Ovary (tissue), 9 donors: ENCODE measurements around the gene PTPN13. TPM values are rescaled to one million over a fixed set of nuclear protein-coding genes. Genes with fewer than 3 reads are reported as not detected.

ENCODE experiments used
- DNase-seq, 5 donors: peaks; one replicate each; pipeline ENCODE4 v3.0.0-alpha.2; 2019 to 2020
- H3K27ac ChIP-seq, 2 donors: fragments of 200-600 bp; one replicate each; pipeline versions ENCODE4 v1.5.1 to v1.8.0; 2019 to 2022
- H3K27me3 ChIP-seq: fragments of 200-600 bp; one replicate; pipeline ENCODE4 v1.8.0; 2022
- H3K36me3 ChIP-seq: fragments of 200-600 bp; sonication (generic); one replicate; pipeline ENCODE4 v1.5.1; 2019
- H3K4me1 ChIP-seq: one replicate; pipeline ENCODE4 v1.8.1; 2013; ENCODE audit warnings: mild to moderate bottlenecking, moderate library complexity; ENCODE audit not compliant: insufficient read depth
- H3K4me3 ChIP-seq: fragments of 200-600 bp; sonication (generic); one replicate; pipeline ENCODE4 v1.5.1; 2017
- H3K9me3 ChIP-seq, 2 donors: fragments of 200-600 bp in 1 of 2; sonication (generic) in 1 of 2; one replicate each; pipeline versions ENCODE4 v1.5.1 to v1.8.1; 2013 to 2019; ENCODE audit warnings: mild to moderate bottlenecking in 1 of 2, moderate library complexity in 1 of 2
- CTCF ChIP-seq, 3 donors: fragments of 450-650 bp in 2 of 3; fragments of 200-600 bp in 1 of 3; IDR thresholded peaks; one replicate each; pipeline versions ENCODE4 v1.5.1 to v1.8.0; 2016 to 2022; ENCODE audit warnings: antibody characterized with exemption in 3 of 3, mild to moderate bottlenecking in 1 of 3
- EP300 ChIP-seq: sonication (generic); formaldehyde crosslinking; IDR thresholded peaks from one replicate; pipeline ENCODE4 v1.6.1; 2017; ENCODE audit warnings: antibody characterized with exemption
- POLR2A ChIP-seq: fragments of 450-650 bp; IDR thresholded peaks from one replicate; pipeline ENCODE4 v1.6.1; 2017; ENCODE audit warnings: antibody characterized with exemption, mild to moderate bottlenecking, moderate library complexity
- WGBS, 3 donors: extraction: QIAGEN DNeasy Blood & Tissue Kit in 1 of 3; methylation state at CpG; one replicate each; pipeline versions ENCODE4 v1.1.5 to v1.1.7; 2013 to 2017; 5-methylcytosine and 5-hydroxymethylcytosine counted together
- intact Hi-C, 4 donors: fragments of 100-400 bp; cut with DNase I; formaldehyde crosslinking; loops; one replicate each; pipeline versions ENCODE4 v1.11.0 to v1.15.1; 2022 to 2023
- polyA plus RNA-seq, 2 donors: library from polyadenylated mRNA; stranded (reverse); fragments of 200-250 nt in 1 of 2; fragments of 350-450 nt in 1 of 2; fragmentation: Illumina TruSeq in 1 of 2; extraction: RNeasy Lipid Tissue Mini Kit (QIAGEN cat#74804) in 1 of 2; gene quantifications; one replicate each; pipeline ENCODE4 v1.2.3, GENCODE V29; 2013 to 2014
- total RNA-seq, 7 donors: library from RNA; depleted of rRNA in 2 of 7; stranded (reverse); fragments of >200 nt in 2 of 7; fragmentation: NEBNext Ultra II Directional in 3 of 7; extraction: Animal tissue kit (Norgen Biotek cat#: 25700) in 3 of 7; gene quantifications; one replicate each; pipeline versions ENCODE4 v1.1.0 to v1.2.4, GENCODE V29; 2016 to 2023
- donor health status: DM: no; HTN: no; CAD: no; lungs with moderate emphysema.
- donor health status: DM: no; HTN: no; CAD: no.
- donor health status: Bipolar disorder and iron deficiency.
- donor health status: DM: yes; HTN: yes; CAD: no.
- donor health status: DM: no; HTN: no; CAD: no.
- donor health status: DM: yes; HTN: yes; CAD: no.

Gene PTPN13
- total and polyA plus RNA-seq, 9 donors: 17.0 to 73.4 (median 44.0) TPM

- H3K36me3 ChIP-seq: no peaks in the 10 kb centered on the region
- TF ChIP-seq CTCF (IDR thresholded peaks at IDR 0.05) (no peak), EP300 (no peak), POLR2A (no peak)
- H3K4me1 ChIP-seq: no peaks in the 10 kb centered on the region
- intact Hi-C loops: no loop called here
- no peaks in the 10 kb centered on the region for H3K27me3 ChIP-seq
- no peak for DNase-seq
- H3K27ac ChIP-seq: no peak overlapping the region
- no peak overlapping the region for H3K4me3 ChIP-seq
- 95 to 100% (median 98%) methylated on average over 1 of the region's 1 CpG for WGBS, 3 donors
- no peaks in the 10 kb centered on the region for H3K9me3 ChIP-seq
Measured at GRCh38 chr4:86558797-86559196, 35.3 kb upstream of the PTPN13 start.

- DNase-seq: no peak
- intact Hi-C loops: no loop called here
- no peaks in the 10 kb centered on the region for H3K9me3 ChIP-seq
- no peaks in the 10 kb centered on the region for H3K36me3 ChIP-seq
- TF ChIP-seq CTCF (IDR thresholded peaks at IDR 0.05): no peak
- no peak for TF ChIP-seq EP300
- no peak for TF ChIP-seq POLR2A
- H3K27ac ChIP-seq: no peak overlapping the region
- whole genome bisulfite sequencing, 3 donors: 89 to 92% (median 90%) methylated on average over 2 of the region's 2 CpGs
- no peaks in the 10 kb centered on the region for H3K4me1 ChIP-seq
- no peak overlapping the region for H3K4me3 ChIP-seq
- no peaks in the 10 kb centered on the region for H3K27me3 ChIP-seq
Measured at GRCh38 chr4:86560447-86560846, 33.7 kb upstream of the PTPN13 start.

- H3K27ac ChIP-seq: no peak overlapping the region
- H3K27me3 ChIP-seq: no peaks in the 10 kb centered on the region
- no peak for TF ChIP-seq EP300
- no peak for TF ChIP-seq POLR2A
- no peak for TF ChIP-seq CTCF (IDR thresholded peaks at IDR 0.05)
- H3K9me3 ChIP-seq: no peaks in the 10 kb centered on the region
- H3K4me3 ChIP-seq: no peak overlapping the region
- H3K4me1 ChIP-seq: no peaks in the 10 kb centered on the region
- intact Hi-C loops: no loop called here
- WGBS, 3 donors: 94 to 100% (median 96%) methylated on average over 1 of the region's 1 CpG
- no peaks in the 10 kb centered on the region for H3K36me3 ChIP-seq
- DNase-seq: no peak
Measured at GRCh38 chr4:86561256-86561655, 32.9 kb upstream of the PTPN13 start.

GRCh38 chr4:86563416-86563815 is 30.7 kb upstream of the PTPN13 start:
- Histone ChIP-seq H3K9me3 (no peaks in the 10 kb centered on the region), H3K4me1 (no peaks in the 10 kb centered on the region), H3K36me3 (no peaks in the 10 kb centered on the region), H3K27ac (no peak overlapping the region), H3K4me3 (no peak overlapping the region), H3K27me3 (no peaks in the 10 kb centered on the region)
- 66 to 74% (median 70%) methylated on average over 2 of the region's 2 CpGs for WGBS, 3 donors
- intact Hi-C loops: no loop called here
- DNase-seq: no peak
- TF ChIP-seq CTCF (IDR thresholded peaks at IDR 0.05) (no peak), POLR2A (no peak), EP300 (no peak)

- no peak for DNase-seq
- intact Hi-C loops: no loop called here
- 91 to 94% (median 92%) methylated on average over 5 of the region's 5 CpGs for WGBS, 3 donors
- Histone ChIP-seq H3K36me3 (no peaks in the 10 kb centered on the region), H3K27ac (no peak overlapping the region), H3K4me3 (no peak overlapping the region), H3K9me3 (no peaks in the 10 kb centered on the region), H3K27me3 (no peaks in the 10 kb centered on the region), H3K4me1 (no peaks in the 10 kb centered on the region)
- no peak for TF ChIP-seq EP300
- no peak for TF ChIP-seq POLR2A
- no peak for TF ChIP-seq CTCF (IDR thresholded peaks at IDR 0.05)
Measured at GRCh38 chr4:86564795-86565194, 29.3 kb upstream of the PTPN13 start.
